ENCODE data around the gene HDAC4.
A peak's percentile ranks its signal among the peaks of the same experiment; 100 is the strongest.

The HDAC4 gene

DNA sequence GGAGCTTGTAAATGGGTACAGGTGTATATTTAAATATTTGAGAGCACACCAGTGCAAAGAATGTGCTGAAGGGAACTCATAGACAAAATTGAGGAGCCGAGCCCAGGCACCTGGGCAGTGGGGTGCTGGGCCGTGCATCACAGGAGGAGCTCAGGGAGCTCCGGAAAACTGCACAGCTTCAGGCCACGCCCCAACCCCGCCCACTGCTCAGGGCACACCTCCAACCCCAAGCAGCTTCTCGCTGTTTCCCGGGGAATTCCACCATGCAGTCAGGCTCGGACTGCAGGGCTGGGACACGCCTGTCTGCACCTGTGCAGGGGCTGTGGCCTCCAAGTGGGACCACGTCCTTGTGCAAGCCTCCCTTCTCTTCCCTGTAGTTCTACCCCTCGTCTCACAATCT, 243.0 kb downstream of the HDAC4 start:
- Histone ChIP-seq H3K79me2 (ENCODE audit: low read length) (0 out of 2 replicates have a peak, but pooled peaks cover 2% of the 10 kb centered on the region), H3K36me3 (replicated peaks; ENCODE audit: insufficient read depth, low read length) (no peaks in the 10 kb centered on the region), H3K4me2 (ENCODE audit: low read depth, low read length) (peak overlapping the region; percentile 13), H3K9ac (ENCODE audit: low read length) (no peak overlapping the region), H3K4me3 (ENCODE audit: low read length) (no peak overlapping the region), H3K9me3 (replicated peaks; ENCODE audit: insufficient read depth, low read length) (no peaks in the 10 kb centered on the region), H3F3A (ENCODE audit: insufficient read depth, low read length) (no peaks in the 10 kb centered on the region), H4K20me1 (ENCODE audit: insufficient read depth, low read length) (no peaks in the 10 kb centered on the region), H3K4me1 (ENCODE audit: low read length) (peaks cover 10% of the 10 kb centered on the region; the same call in 1 of the 2 replicates), H2AFZ (ENCODE audit: low read length) (no peak overlapping the region), H3K9me2 (replicated peaks; ENCODE audit: insufficient read depth, low read length) (no peaks in the 10 kb centered on the region), H3K27ac (ENCODE audit: low read length) (no peak overlapping the region), H3K27me3 (replicated peaks; ENCODE audit: insufficient read depth, low read length) (no peaks in the 10 kb centered on the region)
- TF ChIP-seq EZH2 (optimal IDR thresholded peaks at IDR 0.05; ENCODE audit: low read depth, low read length) (no peak), EZH2phosphoT487 (IDR thresholded peaks at IDR 0.05; ENCODE audit: low read length) (no peak)
- TF ChIP-seq, protein P1, sequence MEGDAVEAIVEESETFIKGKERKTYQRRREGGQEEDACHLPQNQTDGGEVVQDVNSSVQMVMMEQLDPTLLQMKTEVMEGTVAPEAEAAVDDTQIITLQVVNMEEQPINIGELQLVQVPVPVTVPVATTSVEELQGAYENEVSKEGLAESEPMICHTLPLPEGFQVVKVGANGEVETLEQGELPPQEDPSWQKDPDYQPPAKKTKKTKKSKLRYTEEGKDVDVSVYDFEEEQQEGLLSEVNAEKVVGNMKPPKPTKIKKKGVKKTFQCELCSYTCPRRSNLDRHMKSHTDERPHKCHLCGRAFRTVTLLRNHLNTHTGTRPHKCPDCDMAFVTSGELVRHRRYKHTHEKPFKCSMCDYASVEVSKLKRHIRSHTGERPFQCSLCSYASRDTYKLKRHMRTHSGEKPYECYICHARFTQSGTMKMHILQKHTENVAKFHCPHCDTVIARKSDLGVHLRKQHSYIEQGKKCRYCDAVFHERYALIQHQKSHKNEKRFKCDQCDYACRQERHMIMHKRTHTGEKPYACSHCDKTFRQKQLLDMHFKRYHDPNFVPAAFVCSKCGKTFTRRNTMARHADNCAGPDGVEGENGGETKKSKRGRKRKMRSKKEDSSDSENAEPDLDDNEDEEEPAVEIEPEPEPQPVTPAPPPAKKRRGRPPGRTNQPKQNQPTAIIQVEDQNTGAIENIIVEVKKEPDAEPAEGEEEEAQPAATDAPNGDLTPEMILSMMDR (IDR thresholded peaks at IDR 0.05; ENCODE audit: low read length), result no peak
- DNase-seq, result peak; percentile 80

DNA sequence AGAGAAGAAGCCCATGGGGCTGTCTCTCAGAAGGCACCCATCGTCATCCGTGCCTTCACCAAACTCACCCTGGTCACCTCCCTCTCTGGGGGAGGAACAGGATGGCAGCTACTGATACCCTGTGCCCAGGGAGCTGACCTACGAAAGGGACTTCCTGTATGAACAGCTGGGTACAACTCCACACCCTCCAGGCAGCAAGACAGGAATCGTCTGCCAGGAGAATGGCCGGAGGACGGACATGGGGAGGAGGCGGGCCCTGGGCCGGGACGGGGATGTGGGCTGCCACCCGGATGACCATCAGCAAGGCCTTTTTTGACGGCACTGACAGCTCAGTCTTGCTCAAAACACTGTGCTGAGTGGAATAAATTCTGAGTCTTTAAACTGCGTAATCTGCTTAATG, 243.6 kb downstream of the HDAC4 start:
- Histone ChIP-seq H3K27ac (ENCODE audit: low read length) (no peak overlapping the region), H3F3A (ENCODE audit: insufficient read depth, low read length) (no peaks in the 10 kb centered on the region), H3K4me1 (ENCODE audit: low read length) (peaks cover 10% of the 10 kb centered on the region; the same call in 1 of the 2 replicates), H3K4me3 (ENCODE audit: low read length) (no peak overlapping the region), H3K79me2 (ENCODE audit: low read length) (0 out of 2 replicates have a peak, but pooled peaks cover 2% of the 10 kb centered on the region), H3K36me3 (replicated peaks; ENCODE audit: insufficient read depth, low read length) (no peaks in the 10 kb centered on the region), H3K4me2 (ENCODE audit: low read depth, low read length) (peak overlapping the region; percentile 13; the same call in 1 of the 2 replicates), H3K9me3 (replicated peaks; ENCODE audit: insufficient read depth, low read length) (no peaks in the 10 kb centered on the region), H3K9me2 (replicated peaks; ENCODE audit: insufficient read depth, low read length) (no peaks in the 10 kb centered on the region), H2AFZ (ENCODE audit: low read length) (no peak overlapping the region), H3K27me3 (replicated peaks; ENCODE audit: insufficient read depth, low read length) (no peaks in the 10 kb centered on the region), H3K9ac (ENCODE audit: low read length) (no peak overlapping the region), H4K20me1 (ENCODE audit: insufficient read depth, low read length) (no peaks in the 10 kb centered on the region)
- TF ChIP-seq EZH2phosphoT487 (IDR thresholded peaks at IDR 0.05; ENCODE audit: low read length) (no peak), EZH2 (optimal IDR thresholded peaks at IDR 0.05; ENCODE audit: low read depth, low read length) (no peak)
- TF ChIP-seq, protein P1 (IDR thresholded peaks at IDR 0.05; ENCODE audit: low read length), result no peak
- DNase-seq, result no peak

DNA sequence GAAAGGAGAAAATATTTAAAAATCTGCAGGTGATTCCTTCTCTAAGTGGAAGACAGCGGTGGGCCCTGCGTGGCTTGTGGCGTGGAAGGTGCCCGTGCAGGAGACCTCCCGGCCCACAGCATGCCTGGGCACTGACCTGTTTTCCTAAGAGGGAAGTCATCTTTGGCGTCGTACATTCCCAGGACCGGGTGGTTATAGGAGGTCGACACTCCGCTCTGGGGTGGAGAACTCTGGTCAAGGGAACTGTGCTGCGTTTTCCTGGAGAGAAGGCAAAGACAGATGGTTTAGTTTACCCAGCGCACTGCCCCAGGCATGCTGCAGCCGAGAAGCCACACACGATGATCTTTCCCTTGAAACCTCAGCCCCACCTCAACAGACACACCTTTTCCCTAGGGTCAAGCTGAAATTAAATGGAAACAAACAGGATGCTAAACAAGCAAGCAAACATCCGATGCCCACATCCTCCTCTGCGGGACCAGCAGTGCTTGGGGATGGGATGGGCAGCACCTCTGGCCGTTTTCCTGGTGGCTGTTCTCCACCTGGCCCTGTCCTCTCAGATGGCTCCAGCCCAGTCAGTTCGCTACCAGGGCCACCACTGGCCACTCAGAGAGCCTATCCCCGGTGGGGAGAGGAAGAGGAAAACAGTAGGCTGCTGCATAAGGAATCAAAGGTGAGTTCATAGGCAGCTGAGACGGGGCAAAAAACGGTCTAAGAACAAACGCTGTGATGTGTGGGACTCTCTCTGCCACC, 244.1 kb downstream of the HDAC4 start:
- no peaks in the 10 kb centered on the region for H3K27me3 ChIP-seq (replicated peaks; ENCODE audit: insufficient read depth, low read length)
- no peak overlapping the region for H2AFZ ChIP-seq (ENCODE audit: low read length)
- no peak for DNase-seq
- no peak overlapping the region for H3K9ac ChIP-seq (ENCODE audit: low read length)
- 0 out of 2 replicates have a peak, but pooled peaks cover 2% of the 10 kb centered on the region for H3K79me2 ChIP-seq (ENCODE audit: low read length)
- H3K4me1 ChIP-seq (ENCODE audit: low read length), result peaks cover 10% of the 10 kb centered on the region; the same call in 1 of the 2 replicates
- H3F3A ChIP-seq (ENCODE audit: insufficient read depth, low read length), result no peaks in the 10 kb centered on the region
- no peaks in the 10 kb centered on the region for H4K20me1 ChIP-seq (ENCODE audit: insufficient read depth, low read length)
- TF ChIP-seq, protein P1 (IDR thresholded peaks at IDR 0.05; ENCODE audit: low read length), result no peak
- no peak for TF ChIP-seq EZH2 (optimal IDR thresholded peaks at IDR 0.05; ENCODE audit: low read depth, low read length)
- no peak for TF ChIP-seq EZH2phosphoT487 (IDR thresholded peaks at IDR 0.05; ENCODE audit: low read length)
- no peak overlapping the region for H3K27ac ChIP-seq (ENCODE audit: low read length)
- H3K9me2 ChIP-seq (replicated peaks; ENCODE audit: insufficient read depth, low read length), result no peaks in the 10 kb centered on the region
- no peaks in the 10 kb centered on the region for H3K9me3 ChIP-seq (replicated peaks; ENCODE audit: insufficient read depth, low read length)
- no peak overlapping the region for H3K4me3 ChIP-seq (ENCODE audit: low read length)
- H3K4me2 ChIP-seq (ENCODE audit: low read depth, low read length), result no peak overlapping the region
- H3K36me3 ChIP-seq (replicated peaks; ENCODE audit: insufficient read depth, low read length), result no peaks in the 10 kb centered on the region
